OCI-LY7 (cell line): ENCODE measurements around the gene ASXL1. TPM values are rescaled to one million over a fixed set of nuclear protein-coding genes. Genes with fewer than 3 reads are reported as not detected.

Source experiments
- BruUV-seq: library from RNA; stranded (reverse); fragments of 400-500 nt; replicated peaks from 2 replicates; lab custom pipeline; 2021; lab: Mats Ljungman, UMichigan
- CTCF ChIA-PET: fragments of 300-600 bp; sonication (Branson Sonifier 250); formaldehyde crosslinking; loops from one replicate; lab custom pipeline; 2022; ENCODE audit warnings: antibody characterized with exemption; ENCODE audit not compliant: unreplicated experiment; lab: Charles Lee
- POLR2A ChIA-PET: fragments of 300-600 bp; sonication (Branson Sonifier 250); formaldehyde crosslinking; loops from one replicate; lab custom pipeline; 2022; ENCODE audit warnings: antibody characterized with exemption; lab: Charles Lee
- DNase-seq: peaks from one replicate; pipeline ENCODE4 v3.0.0-alpha.2; 2015; ENCODE audit warnings: low spot score
- H2AFZ ChIP-seq: fragments of 200-600 bp; sonication (generic), shearing (Covaris generic); 2 replicates; pipeline ENCODE4 v1.6.1; 2014; ENCODE audit warnings: mild to moderate bottlenecking, antibody characterized with exemption, low read length, moderate library complexity
- H3K27ac ChIP-seq: fragments of 200-600 bp; sonication (generic); 2 replicates; pipeline ENCODE4 v1.5.1; 2014; ENCODE audit warnings: mixed run types, low read depth, mild to moderate bottlenecking, moderate library complexity, low read length, inconsistent platforms; ENCODE audit not compliant: poor library complexity, severe bottlenecking
- H3K36me3 ChIP-seq: fragments of 200-600 bp; sonication (generic); 2 replicates; pipeline ENCODE4 v1.6.1; 2014; ENCODE audit warnings: mild to moderate bottlenecking, antibody characterized with exemption, low read length, moderate library complexity, mixed read lengths; ENCODE audit not compliant: insufficient read depth
- H3K4me1 ChIP-seq: fragments of 200-600 bp; sonication (generic); 2 replicates; pipeline ENCODE4 v1.5.1; 2014; ENCODE audit warnings: mild to moderate bottlenecking, low read length; ENCODE audit not compliant: insufficient read depth, poor library complexity, severe bottlenecking
- H3K4me2 ChIP-seq: fragments of 200-600 bp; sonication (generic); 2 replicates; pipeline ENCODE4 v1.6.1; 2014; ENCODE audit warnings: mild to moderate bottlenecking, low read length
- H3K4me3 ChIP-seq: fragments of 200-600 bp; sonication (generic); 2 replicates; pipeline ENCODE4 v1.5.1; 2014; ENCODE audit warnings: mild to moderate bottlenecking, low read depth, low read length; ENCODE audit not compliant: poor library complexity, severe bottlenecking
- H3K79me2 ChIP-seq: fragments of 200-600 bp; sonication (generic); 2 replicates; pipeline ENCODE4 v1.6.1; 2016; ENCODE audit warnings: low read depth, mild to moderate bottlenecking, low read length, moderate library complexity, mixed read lengths; ENCODE audit not compliant: insufficient read depth
- H3K9me2 ChIP-seq: fragments of 200-600 bp; sonication (generic); 2 replicates; pipeline ENCODE4 v1.6.1; 2016; ENCODE audit warnings: mild to moderate bottlenecking, low read length, mixed read lengths; ENCODE audit not compliant: insufficient read depth
- H3K9me3 ChIP-seq: fragments of 200-600 bp; sonication (generic); 2 replicates; pipeline ENCODE4 v1.6.1; 2014; ENCODE audit warnings: mild to moderate bottlenecking, mixed run types, low read length, mixed read lengths
- H4K20me1 ChIP-seq: fragments of 200-600 bp; sonication (generic); 2 replicates; pipeline ENCODE4 v1.6.1; 2014; ENCODE audit warnings: mild to moderate bottlenecking, antibody characterized with exemption, low read length, moderate library complexity, mixed read lengths; ENCODE audit not compliant: insufficient read depth
- EZH2phosphoT487 ChIP-seq: fragments of 200-600 bp; sonication (generic); IDR thresholded peaks from 2 replicates; pipeline ENCODE4 v1.6.1; 2018; ENCODE audit warnings: low read depth, borderline replicate concordance, mild to moderate bottlenecking, mixed run types, antibody characterized with exemption, low read length, moderate library complexity, mixed read lengths
- intact Hi-C: fragments of 100-400 bp; cut with micrococcal nuclease; formaldehyde crosslinking; loops from one replicate; pipeline ENCODE4 v1.10.0; 2022; ENCODE audit not compliant: unreplicated experiment
- total RNA-seq, 2 experiments: library from RNA; depleted of rRNA in 1 of 2; stranded (reverse); fragments of >200 nt in 1 of 2; shearing (Covaris generic) in 1 of 2; gene quantifications; 2 replicates each; pipeline ENCODE4 v1.2.3, GENCODE V29; 2014 to 2022
- TF ChIP-seq, protein P1 (sequence below): fragments of 200-600 bp; sonication (generic); conservative IDR thresholded peaks from 2 replicates; pipeline ENCODE4 v1.5.1; 2014; ENCODE audit warnings: mild to moderate bottlenecking, antibody characterized with exemption, low read length, moderate library complexity, mixed read lengths

The ASXL1 gene
- total RNA-seq, 2 experiments from 2014 or later: 84.7 to 122 TPM

DNA sequence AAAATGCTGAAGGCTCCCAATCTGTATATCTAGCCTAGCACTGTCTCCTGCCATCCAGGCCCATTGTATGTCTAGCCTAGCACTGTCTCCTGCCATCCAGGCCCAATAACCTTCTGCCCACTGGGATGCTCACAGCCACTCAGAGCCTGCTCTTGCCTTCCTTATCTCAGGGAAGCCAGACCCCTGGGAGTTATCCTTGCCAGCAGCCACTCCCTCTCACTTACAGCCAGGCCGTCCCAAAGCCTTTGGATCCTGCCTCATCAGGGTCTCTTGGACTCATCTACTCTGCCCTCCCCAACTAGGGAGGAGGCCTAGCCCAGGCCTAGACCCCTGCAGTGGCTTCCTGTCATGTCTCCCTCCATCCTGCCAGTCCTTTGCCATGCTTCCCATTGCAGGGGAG, 43.4 kb upstream of the ASXL1 start:
- POLR2A ChIA-PET: interaction anchor here (0.6 to 0.9 kb wide), 2 partner anchors 36 to 54 kb away, joined by 3 to 6 read pairs; no protein-coding TSS in a partner anchor

DNA sequence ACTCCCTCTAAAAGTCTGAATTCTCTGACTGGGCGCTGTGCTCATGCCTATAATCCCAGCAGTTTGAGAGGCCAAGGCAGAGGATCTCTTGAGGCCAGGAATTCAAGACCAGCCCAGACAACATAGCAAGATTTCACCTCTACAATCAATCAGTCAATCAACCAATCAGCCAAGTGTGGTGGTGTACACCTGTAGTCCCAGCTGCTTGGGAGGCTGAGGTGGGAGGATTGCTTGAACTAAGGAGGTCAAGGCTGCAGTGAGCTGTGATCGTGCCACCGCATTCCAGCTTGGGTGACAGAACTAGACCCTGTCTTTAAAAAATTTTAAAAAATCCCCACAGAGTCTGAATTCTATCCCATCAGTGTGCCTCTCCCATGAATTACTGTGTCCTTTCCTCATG, 42.7 kb upstream of the ASXL1 start:
- intact Hi-C loops: no loop called here
- Histone ChIP-seq H3K4me1 (no peaks in the 10 kb centered on the region), H3K9me2 (no peaks in the 10 kb centered on the region), H3K4me3 (no peak overlapping the region), H3K4me2 (no peak overlapping the region), H3K36me3 (peaks cover 82% of the 10 kb centered on the region), H3K9me3 (no peaks in the 10 kb centered on the region), H4K20me1 (no peaks in the 10 kb centered on the region), H3K79me2 (peaks cover 10% of the 10 kb centered on the region; the same call in 1 of the 2 replicates), H2AFZ (no peak overlapping the region), H3K27ac (no peak overlapping the region)
- no TSS peak for BruUV-seq
- no peak for DNase-seq
- ChIA-PET CTCF (no interaction called here), POLR2A (interaction anchor here (0.9 kb wide), 1 partner anchor 42 kb away, joined by 3 read pairs; the partner anchor contains the start of gene ASXL1)
- no peak for TF ChIP-seq EZH2phosphoT487
- TF ChIP-seq, protein P1, sequence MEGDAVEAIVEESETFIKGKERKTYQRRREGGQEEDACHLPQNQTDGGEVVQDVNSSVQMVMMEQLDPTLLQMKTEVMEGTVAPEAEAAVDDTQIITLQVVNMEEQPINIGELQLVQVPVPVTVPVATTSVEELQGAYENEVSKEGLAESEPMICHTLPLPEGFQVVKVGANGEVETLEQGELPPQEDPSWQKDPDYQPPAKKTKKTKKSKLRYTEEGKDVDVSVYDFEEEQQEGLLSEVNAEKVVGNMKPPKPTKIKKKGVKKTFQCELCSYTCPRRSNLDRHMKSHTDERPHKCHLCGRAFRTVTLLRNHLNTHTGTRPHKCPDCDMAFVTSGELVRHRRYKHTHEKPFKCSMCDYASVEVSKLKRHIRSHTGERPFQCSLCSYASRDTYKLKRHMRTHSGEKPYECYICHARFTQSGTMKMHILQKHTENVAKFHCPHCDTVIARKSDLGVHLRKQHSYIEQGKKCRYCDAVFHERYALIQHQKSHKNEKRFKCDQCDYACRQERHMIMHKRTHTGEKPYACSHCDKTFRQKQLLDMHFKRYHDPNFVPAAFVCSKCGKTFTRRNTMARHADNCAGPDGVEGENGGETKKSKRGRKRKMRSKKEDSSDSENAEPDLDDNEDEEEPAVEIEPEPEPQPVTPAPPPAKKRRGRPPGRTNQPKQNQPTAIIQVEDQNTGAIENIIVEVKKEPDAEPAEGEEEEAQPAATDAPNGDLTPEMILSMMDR: no peak

More for the DNA sequence above, 43.4 kb upstream of the ASXL1 start:
- no peak overlapping the region for H3K4me3 ChIP-seq
- no peaks in the 10 kb centered on the region for H4K20me1 ChIP-seq
- H3K36me3 ChIP-seq: peaks cover 85% of the 10 kb centered on the region
- intact Hi-C loops: no loop called here
- no peak overlapping the region for H3K27ac ChIP-seq
- no peaks in the 10 kb centered on the region for H3K4me1 ChIP-seq
- H3K9me3 ChIP-seq: no peaks in the 10 kb centered on the region
- H3K4me2 ChIP-seq: no peak overlapping the region
- H2AFZ ChIP-seq: no peak overlapping the region
- BruUV-seq: no TSS peak
- H3K9me2 ChIP-seq: no peaks in the 10 kb centered on the region
- peaks cover 10% of the 10 kb centered on the region; the same call in 1 of the 2 replicates for H3K79me2 ChIP-seq
- CTCF ChIA-PET: no interaction called here
- no peak for TF ChIP-seq EZH2phosphoT487
- TF ChIP-seq, protein P1: no peak
- no peak for DNase-seq

DNA sequence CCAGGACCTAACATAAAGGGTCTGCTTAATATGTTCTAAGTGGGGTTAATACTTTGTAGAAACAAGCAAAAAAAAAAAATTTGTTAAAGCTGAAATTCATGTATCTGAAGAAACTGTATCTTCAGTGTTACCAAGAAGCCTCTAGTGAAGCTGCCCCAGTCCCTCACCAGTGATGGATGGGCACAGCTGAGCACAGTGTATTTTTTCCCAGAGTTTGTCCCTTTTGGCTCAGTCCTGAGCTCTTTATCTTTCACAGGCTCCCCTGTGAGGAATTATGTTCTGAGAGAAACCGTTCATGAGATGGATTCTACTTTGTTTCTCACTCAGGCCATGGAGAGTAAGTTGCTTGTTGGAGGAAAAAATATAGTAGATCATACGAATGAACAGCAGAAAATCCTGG, 42.2 kb upstream of the ASXL1 start:
- Histone ChIP-seq H3K79me2 (peaks cover 10% of the 10 kb centered on the region; the same call in 1 of the 2 replicates), H3K9me3 (no peaks in the 10 kb centered on the region), H3K27ac (no peak overlapping the region), H3K4me3 (no peak overlapping the region), H2AFZ (no peak overlapping the region), H4K20me1 (no peaks in the 10 kb centered on the region), H3K36me3 (peaks cover 82% of the 10 kb centered on the region), H3K9me2 (no peaks in the 10 kb centered on the region), H3K4me1 (no peaks in the 10 kb centered on the region), H3K4me2 (no peak overlapping the region)
- POLR2A ChIA-PET: interaction anchor here (0.7 to 0.9 kb wide), 2 partner anchors 13 to 42 kb away, joined by 3 to 4 read pairs; partner anchors contain the start of gene ASXL1
- intact Hi-C loops: no loop called here
- CTCF ChIA-PET: no interaction called here
- DNase-seq: no peak
- TF ChIP-seq, protein P1: no peak
- TF ChIP-seq EZH2phosphoT487: no peak
- no TSS peak for BruUV-seq
